ENCODE data around the gene FAM153A.
A peak's percentile ranks its signal among the peaks of the same experiment; 100 is the strongest.
"Not testable (repeated sequence)": the region's sequence is repeated elsewhere in the genome, so short reads cannot be mapped to it uniquely, and the experiment has no call there.

Gene FAM153A

DNA sequence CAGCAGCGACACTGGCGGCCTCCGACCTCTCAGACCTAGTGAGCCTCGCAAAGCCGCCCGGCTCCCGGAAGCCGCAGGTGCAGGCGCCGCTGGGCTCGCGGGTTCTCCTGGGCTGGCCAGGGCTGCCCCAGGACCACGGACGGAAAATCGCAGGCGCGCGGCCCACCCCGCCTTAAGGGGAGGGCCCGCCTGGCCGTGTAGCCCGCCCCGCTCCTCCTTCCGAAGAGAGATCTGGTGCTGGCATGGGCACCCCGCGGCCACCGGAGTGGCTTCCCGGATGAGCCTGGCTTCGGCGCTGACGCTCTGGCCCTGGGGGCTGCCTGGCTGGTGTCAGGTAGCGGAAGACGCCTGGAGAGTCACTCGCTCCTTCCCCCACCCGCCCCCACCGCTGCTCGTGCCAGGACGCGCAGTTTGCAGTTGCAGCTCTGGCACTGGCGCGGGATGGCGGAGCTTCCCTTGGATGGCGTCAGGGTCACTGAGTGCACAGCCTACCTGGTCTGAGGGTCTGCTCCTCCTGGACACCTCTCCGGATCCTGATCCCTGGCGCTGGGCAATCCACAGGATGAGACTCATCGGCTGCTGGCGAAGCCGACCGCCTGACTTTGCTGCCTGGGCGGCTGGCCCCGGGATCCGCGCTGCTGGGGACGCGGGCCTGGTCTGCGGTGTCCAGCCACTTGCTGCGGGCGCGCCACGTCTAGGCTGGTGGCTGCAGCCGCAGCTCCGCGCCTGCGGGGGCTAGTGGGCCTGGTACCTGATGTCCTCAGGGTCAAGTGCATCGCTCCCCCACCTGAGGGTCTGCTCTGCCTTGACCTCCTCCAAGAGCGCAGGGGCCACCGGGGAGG is at the start of gene FAM153A:
Gene FAM153A, minus strand, starts transcription at position 108 of the 842 bp plus-strand sequence.
- DNase-seq (ENCODE audit: low read depth), result not testable (repeated sequence)

- not testable (repeated sequence) for DNase-seq (ENCODE audit: low read depth)
Observed at GRCh38 chr5:177832287-177832686, 49.6 kb upstream of the FAM153A start.

DNA sequence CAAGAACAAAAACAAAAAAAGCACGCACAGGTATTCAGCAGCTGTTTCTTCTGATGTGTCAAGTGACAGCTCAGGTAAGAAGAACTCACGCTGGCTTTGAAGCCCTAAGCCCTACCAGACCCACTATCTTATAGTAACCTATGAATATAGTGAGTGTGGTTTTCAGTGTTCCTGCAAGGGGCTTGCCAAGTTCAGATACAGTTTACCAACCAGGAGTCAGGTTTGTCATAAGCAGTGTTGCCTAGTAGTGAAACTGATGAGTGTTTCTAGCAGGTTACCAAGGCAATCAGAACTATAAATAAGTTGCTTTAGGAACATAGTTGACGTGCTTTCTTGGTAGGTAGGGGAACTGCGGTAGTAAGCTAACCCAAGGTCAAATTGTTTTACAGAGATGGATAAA is 43.4 kb upstream of the FAM153A start:
- DNase-seq (ENCODE audit: low read depth), result not testable (repeated sequence)

GRCh38 chr5:177824776-177825175 is 42.1 kb upstream of the FAM153A start:
- DNase-seq (ENCODE audit: low read depth), result not testable (repeated sequence)

DNA sequence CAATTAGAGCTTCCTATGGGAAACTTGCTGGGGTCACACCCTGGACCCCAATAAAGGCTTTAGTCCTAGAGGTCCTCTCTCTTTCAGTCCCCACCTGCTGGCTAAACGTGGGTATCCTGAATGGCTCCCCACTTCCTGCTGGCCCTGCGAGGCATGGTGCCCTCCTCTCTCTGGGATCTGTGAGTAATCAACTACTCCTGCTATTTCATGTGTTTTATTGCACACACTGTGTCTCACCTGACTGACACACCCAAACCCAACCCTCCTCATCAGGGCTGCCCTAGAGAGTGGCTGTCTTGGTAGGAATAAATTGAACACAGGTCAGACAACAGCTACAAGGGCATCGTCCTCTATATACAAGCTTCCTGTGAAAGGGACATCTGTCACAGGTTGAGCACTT is 39.8 kb upstream of the FAM153A start:
- DNase-seq (ENCODE audit: low read depth), result not testable (repeated sequence)

DNA sequence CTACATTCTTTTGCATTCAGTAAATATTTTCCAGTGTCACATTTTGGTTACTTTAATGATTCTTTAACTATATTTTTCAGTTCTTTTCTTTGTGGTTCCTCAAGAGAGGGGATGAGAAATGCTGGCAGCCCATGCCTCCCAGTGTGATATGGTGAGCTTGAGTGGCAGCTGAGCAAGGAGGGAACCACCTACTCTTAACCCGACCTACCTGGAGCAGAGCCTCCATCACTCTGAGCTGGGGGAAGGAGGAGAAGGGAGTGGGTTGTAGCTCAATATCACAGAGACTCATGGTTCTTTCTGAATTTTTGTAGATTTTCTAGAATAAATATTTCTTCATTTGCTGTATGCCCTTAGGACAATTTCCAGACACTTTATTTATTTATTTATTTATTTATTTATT is 37.0 kb upstream of the FAM153A start:
- DNase-seq (ENCODE audit: low read depth), result not testable (repeated sequence)

DNA sequence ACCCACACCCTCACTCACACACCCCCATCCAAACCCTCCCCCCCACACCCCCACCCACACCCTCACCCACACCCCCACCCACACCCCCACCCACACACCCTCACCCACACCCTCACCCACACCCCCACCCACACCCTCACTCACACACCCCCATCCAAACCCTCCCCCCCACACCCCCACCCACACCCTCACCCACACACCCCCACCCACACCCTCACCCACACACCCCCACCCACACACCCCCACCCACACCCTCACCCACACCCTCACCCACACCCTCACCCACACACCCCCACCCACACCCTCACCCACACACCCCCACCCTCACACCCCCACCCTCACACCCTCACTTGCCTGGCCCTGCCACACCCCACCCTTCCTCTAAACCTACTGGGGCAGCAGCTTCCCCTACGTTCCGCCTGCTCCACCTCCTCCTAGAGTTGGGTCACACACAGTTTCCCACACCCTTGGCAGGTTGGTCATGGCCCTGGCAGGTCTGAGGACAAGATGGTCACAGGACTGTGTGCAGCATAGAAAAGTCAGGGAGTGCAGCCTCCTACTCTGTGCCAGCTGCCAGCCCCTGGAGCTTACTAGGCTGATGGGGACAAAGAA is 30.2 kb upstream of the FAM153A start:
- DNase-seq (ENCODE audit: low read depth), result not testable (repeated sequence)

GRCh38 chr5:177812160-177812743 is 29.6 kb upstream of the FAM153A start:
- not testable (repeated sequence) for DNase-seq (ENCODE audit: low read depth)

- DNase-seq (ENCODE audit: low read depth), result not testable (repeated sequence)
Observed at GRCh38 chr5:177809209-177809913, 26.7 kb upstream of the FAM153A start.

DNA sequence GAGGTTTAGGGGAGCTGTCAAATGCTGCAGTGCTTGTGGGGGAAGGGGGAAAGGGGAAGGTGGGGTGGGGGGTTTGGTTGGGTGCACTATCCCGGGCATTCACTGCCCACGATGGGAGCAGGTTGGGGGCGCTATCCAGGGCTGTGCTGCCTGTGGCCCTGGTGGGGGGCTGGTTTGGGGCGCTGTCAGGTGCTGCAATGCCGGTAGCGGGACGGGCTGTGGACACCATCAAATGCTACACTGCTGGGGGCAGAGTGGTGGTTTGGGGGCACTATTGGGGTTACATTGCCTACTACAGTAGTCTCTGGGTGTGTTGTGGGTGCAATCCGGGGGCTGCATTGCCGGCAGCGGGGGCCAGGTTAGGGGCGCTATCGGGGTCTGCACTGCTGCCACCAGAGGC is 25.7 kb upstream of the FAM153A start:
- DNase-seq (ENCODE audit: low read depth), result not testable (repeated sequence)

DNA sequence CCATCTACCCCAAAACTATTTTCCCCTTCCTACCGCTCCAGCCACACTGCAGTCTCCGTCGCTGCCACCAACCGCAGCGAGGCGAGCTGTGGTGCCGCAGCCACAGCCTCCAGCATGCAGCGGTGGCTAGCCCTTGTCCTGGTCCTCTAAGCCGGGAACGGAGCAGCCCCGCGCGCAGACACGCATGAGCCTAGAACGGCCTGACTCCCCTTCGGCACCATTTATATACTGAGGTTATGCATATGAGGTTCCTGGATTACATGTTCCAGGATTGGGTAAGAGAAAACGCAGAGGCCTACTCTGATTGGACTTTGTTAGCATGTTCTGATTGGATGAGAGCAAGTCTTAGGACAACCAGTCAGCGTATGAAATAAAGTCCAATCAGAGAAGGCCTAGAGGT is 24.6 kb upstream of the FAM153A start:
- DNase-seq (ENCODE audit: low read depth), result not testable (repeated sequence)

DNA sequence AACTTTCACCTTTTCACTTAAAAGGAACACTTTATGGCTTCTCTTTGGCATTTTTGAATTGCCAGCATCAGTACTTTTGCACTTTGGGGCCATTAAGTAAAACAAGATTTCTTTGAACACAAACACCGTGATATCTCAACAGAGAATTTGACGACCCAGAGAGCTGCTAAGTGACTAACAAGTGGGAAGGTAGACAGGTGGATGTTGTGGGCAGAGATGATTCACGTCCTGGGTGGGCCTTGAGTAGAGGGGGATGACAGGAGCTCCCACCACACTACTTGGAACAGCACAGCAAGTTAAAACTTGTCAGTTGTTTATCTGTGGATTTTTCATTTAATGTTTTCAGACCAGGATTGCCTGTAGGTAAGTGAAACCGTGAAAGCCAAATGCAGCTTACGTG is 18.7 kb upstream of the FAM153A start:
- DNase-seq (ENCODE audit: low read depth), result peak; percentile 13

- DNase-seq (ENCODE audit: low read depth), result not testable (repeated sequence)
Observed at GRCh38 chr5:177798237-177798840, 15.6 kb upstream of the FAM153A start.

GRCh38 chr5:177793272-177793671 is 10.6 kb upstream of the FAM153A start:
- DNase-seq (ENCODE audit: low read depth), result not testable (repeated sequence)

DNA sequence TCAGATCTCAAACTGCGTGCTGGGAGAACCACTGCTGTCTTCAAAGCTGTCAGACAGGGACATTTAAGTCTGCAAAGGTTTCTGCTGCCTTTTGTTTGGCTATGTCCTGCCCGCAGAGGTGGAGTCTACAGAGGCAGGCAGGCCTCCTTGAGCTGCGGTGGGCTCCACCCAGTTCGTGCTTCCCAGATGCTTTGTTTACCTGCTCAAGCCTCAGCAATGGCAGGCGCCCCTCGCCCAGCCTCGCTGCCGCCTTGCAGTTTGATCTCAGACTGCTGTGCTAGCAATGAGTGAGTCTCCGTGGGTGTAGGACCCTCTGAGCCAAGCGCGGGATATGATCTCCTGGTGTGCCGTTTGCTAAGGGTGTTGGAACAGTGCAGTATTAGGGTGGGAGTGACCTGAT is 8.9 kb upstream of the FAM153A start:
- not testable (repeated sequence) for DNase-seq (ENCODE audit: low read depth)

DNA sequence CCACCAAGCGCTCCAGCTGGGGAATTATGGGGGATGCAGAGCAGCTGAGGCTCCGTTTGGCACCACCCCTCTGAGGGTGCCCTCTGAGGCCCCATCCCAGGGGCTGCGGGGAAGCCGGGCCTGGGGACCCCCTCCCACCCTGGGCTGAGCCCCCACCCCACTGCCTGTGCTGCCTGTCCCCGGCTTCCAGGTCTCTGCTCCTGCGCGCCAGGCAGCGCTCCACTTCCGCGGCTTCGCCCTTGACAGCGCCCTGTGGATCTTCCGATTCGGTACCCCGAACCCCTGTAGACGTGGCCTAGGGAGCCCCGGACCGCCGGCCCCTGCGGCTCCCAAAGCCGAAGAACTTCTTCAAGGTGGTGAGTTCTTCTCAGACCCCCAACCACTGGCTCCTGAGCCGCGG is 530 bp downstream of the FAM153A start:
- not testable (repeated sequence) for DNase-seq (ENCODE audit: low read depth)

- DNase-seq (ENCODE audit: low read depth), result not testable (repeated sequence)
Observed at GRCh38 chr5:177771206-177771605, 11.5 kb downstream of the FAM153A start.

GRCh38 chr5:177770646-177771045 is 12.1 kb downstream of the FAM153A start:
- not testable (repeated sequence) for DNase-seq (ENCODE audit: low read depth)

GRCh38 chr5:177763737-177764508 is 18.8 kb downstream of the FAM153A start:
- not testable (repeated sequence) for DNase-seq (ENCODE audit: low read depth)

DNA sequence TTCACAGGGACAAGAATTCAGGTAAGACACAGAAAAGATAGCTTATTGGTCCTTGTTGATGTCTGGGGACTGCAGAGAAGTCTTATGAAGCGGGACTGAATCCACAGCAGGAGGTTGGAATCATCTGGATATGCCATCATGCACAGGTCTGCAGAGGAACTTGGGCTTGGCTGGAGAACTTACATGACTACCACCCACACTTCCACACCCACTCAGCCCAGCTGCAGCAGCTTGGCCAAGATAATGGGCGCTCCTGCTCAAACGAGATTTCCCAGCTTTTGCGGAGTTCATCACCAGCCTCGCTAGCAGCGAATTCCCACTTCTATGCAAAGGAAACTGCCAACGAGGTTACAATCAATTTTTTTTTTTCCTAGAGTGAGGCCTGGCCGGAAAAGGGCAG is 21.7 kb downstream of the FAM153A start:
- DNase-seq (ENCODE audit: low read depth), result not testable (repeated sequence)

DNA sequence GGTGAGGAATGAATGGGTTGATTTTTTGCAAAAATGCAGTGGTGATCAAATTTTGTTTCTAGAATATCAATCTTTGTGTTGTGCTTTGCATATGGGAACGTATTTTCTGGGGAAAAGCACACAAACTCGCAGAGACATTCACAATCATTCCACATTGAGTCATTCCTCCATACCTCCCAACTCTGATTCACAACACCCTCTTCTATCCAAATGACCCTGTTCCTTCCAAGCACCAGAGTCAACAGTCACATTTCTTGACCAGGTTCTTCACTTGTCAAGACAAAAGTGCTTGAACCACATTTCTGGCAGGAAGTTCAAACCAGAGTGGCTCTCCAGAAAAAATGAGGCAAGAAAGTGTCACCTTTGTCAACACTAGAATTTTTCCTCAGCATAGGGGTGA is 35.3 kb downstream of the FAM153A start:
- not testable (repeated sequence) for DNase-seq (ENCODE audit: low read depth)

All from stimulated activated CD8-positive, alpha-beta memory T cell treated with anti-CD3 and anti-CD28 coated beads, Interleukin-12 subunit alpha, Interleukin-12 subunit beta, amount 100 ng/mL, for 4 hours (primary cell).